ENCODE data around the gene NEDD4L. TPM values are rescaled to one million over a fixed set of nuclear protein-coding genes. Genes with fewer than 3 reads are reported as not detected.
"Not testable (repeated sequence)": the region's sequence is repeated elsewhere in the genome, so short reads cannot be mapped to it uniquely, and the experiment has no call there.

The NEDD4L gene
- total and polyA plus RNA-seq, 12 donors: 17.8 to 110 (median 37.6) TPM

- Histone ChIP-seq H3K4me1 (replicated peaks in 1 of 2) (no peaks in the 10 kb centered on the region), H3K4me3 (no peak overlapping the region), H3K27ac (no peak overlapping the region), H3K9me3 (replicated peaks in 1 of 3) (no peaks in the 10 kb centered on the region), H3K36me3 (replicated peaks in 1 of 2) (no peaks in the 10 kb centered on the region), H3K27me3 (no peaks in the 10 kb centered on the region)
- WGBS, 4 donors: 73 to 85% (median 77%) methylated on average over 5 of the region's 5 CpGs
- DNase-seq: no peak
- TF ChIP-seq POLR2A (IDR thresholded peaks at IDR 0.05): no peak
- TF ChIP-seq CTCF (IDR thresholded peaks at IDR 0.05): no peak
- intact Hi-C loops (cut with DNase I): no loop called here
These were observed 383.3 kb downstream of the NEDD4L start for GRCh38 chr18:58427321-58427720.

GRCh38 chr18:58429442-58429841 is 385.4 kb downstream of the NEDD4L start:
- no peaks in the 10 kb centered on the region for H3K4me1 ChIP-seq (replicated peaks in 1 of 2)
- 73 to 79% (median 75%) methylated on average over 6 of the region's 6 CpGs for WGBS, 4 donors
- H3K36me3 ChIP-seq (replicated peaks in 1 of 2): no peaks in the 10 kb centered on the region
- no peak overlapping the region for H3K4me3 ChIP-seq
- no peak for TF ChIP-seq POLR2A (IDR thresholded peaks at IDR 0.05)
- TF ChIP-seq CTCF (IDR thresholded peaks at IDR 0.05): no peak
- DNase-seq: no peak
- no peaks in the 10 kb centered on the region for H3K9me3 ChIP-seq (replicated peaks in 1 of 3)
- no peak overlapping the region for H3K27ac ChIP-seq
- H3K27me3 ChIP-seq: no peaks in the 10 kb centered on the region
- intact Hi-C loops (cut with DNase I): no loop called here

- no peak for DNase-seq
- Histone ChIP-seq H3K9me3 (replicated peaks in 1 of 3) (no peaks in the 10 kb centered on the region), H3K36me3 (replicated peaks in 1 of 2) (no peaks in the 10 kb centered on the region), H3K4me1 (replicated peaks in 1 of 2) (no peaks in the 10 kb centered on the region), H3K27ac (no peak overlapping the region), H3K4me3 (no peak overlapping the region), H3K27me3 (no peaks in the 10 kb centered on the region)
- TF ChIP-seq CTCF (IDR thresholded peaks at IDR 0.05) (no peak), POLR2A (IDR thresholded peaks at IDR 0.05) (no peak)
- intact Hi-C loops (cut with DNase I): no loop called here
- WGBS, 4 donors: 60 to 76% (median 68%) methylated on average over 5 of the region's 5 CpGs
These were observed 387.2 kb downstream of the NEDD4L start for GRCh38 chr18:58431215-58431614.

- intact Hi-C loops (cut with DNase I): no loop called here
These were observed 388.2 kb downstream of the NEDD4L start for GRCh38 chr18:58432050-58432727.

GRCh38 chr18:58435221-58436005 is 391.4 kb downstream of the NEDD4L start:
- H3K9me3 ChIP-seq (replicated peaks in 1 of 3); H3K27ac ChIP-seq; H3K4me1 ChIP-seq (replicated peaks in 1 of 2); intact Hi-C loops (cut with DNase I); DNase-seq; H3K4me3 ChIP-seq; H3K27me3 ChIP-seq; H3K36me3 ChIP-seq (replicated peaks in 1 of 2): not testable (repeated sequence)
- WGBS, 4 donors: 75 to 93% (median 85%) methylated on average over 7 of the region's 7 CpGs

More at GRCh38 chr18:58432050-58432727, 388.2 kb downstream of the NEDD4L start:
- no peak for TF ChIP-seq POLR2A (IDR thresholded peaks at IDR 0.05)
- H3K4me3 ChIP-seq: no peak overlapping the region
- DNase-seq: no peak
- no peaks in the 10 kb centered on the region for H3K36me3 ChIP-seq (replicated peaks in 1 of 2)
- no peaks in the 10 kb centered on the region for H3K27me3 ChIP-seq
- no peaks in the 10 kb centered on the region for H3K9me3 ChIP-seq (replicated peaks in 1 of 3)
- no peak overlapping the region for H3K27ac ChIP-seq
- WGBS, 4 donors: 82 to 91% (median 87%) methylated on average over 9 of the region's 9 CpGs
- H3K4me1 ChIP-seq (replicated peaks in 1 of 2): no peaks in the 10 kb centered on the region

Measured in adrenal gland (tissue), 12 donors.